Fibroblast of lung (primary cell): ENCODE data around the gene DMBT1.

Experiments
- EZH2 ChIP-seq: IDR thresholded peaks from 2 replicates; pipeline ENCODE4 v1.5.1; 2012; ENCODE audit warnings: low read length, control low read depth, mild to moderate bottlenecking; ENCODE audit errors: missing control alignments
- TF ChIP-seq, protein P1 (sequence below), 2 donors: IDR thresholded peaks in 1 of 2; conservative IDR thresholded peaks in 1 of 2; 1 replicate in 1 of 2; 2 replicates in 1 of 2; pipeline ENCODE4 v1.5.1; 2011 to 2012; ENCODE audit warnings: low read length in 2 of 2, control low read depth in 1 of 2, inconsistent platforms in 1 of 2, low read depth in 1 of 2, mild to moderate bottlenecking in 1 of 2

DNA sequence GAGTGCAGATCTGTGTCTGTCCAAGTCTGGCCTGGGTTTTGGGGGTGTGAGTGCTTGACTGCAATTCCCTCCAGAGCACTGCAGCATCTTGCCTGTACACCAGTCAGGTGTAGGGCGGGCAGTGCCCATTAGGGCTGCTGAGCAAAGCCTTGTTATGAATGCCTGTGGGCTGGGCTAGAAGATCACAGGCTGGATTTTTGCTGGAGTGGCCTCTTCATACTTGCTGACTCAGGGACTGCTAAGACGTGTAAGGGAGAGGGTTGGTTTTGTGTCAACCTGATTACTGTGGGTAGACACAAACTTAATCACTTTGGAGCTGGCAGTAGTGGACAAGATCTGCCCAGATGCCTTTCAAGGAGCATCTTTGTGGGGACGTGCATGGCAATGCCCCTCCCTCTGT is 29.6 kb downstream of the DMBT1 start:
- no peak for TF ChIP-seq EZH2
- TF ChIP-seq, protein P1, sequence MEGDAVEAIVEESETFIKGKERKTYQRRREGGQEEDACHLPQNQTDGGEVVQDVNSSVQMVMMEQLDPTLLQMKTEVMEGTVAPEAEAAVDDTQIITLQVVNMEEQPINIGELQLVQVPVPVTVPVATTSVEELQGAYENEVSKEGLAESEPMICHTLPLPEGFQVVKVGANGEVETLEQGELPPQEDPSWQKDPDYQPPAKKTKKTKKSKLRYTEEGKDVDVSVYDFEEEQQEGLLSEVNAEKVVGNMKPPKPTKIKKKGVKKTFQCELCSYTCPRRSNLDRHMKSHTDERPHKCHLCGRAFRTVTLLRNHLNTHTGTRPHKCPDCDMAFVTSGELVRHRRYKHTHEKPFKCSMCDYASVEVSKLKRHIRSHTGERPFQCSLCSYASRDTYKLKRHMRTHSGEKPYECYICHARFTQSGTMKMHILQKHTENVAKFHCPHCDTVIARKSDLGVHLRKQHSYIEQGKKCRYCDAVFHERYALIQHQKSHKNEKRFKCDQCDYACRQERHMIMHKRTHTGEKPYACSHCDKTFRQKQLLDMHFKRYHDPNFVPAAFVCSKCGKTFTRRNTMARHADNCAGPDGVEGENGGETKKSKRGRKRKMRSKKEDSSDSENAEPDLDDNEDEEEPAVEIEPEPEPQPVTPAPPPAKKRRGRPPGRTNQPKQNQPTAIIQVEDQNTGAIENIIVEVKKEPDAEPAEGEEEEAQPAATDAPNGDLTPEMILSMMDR (conservative IDR thresholded peaks at IDR 0.05 in 1 of 2, IDR thresholded peaks at IDR 0.05 in 1 of 2; ENCODE audit: low read depth in 1 of 2, low read length in 2 of 2): no peak
